ENCODE data around the gene RNF5.
A peak's percentile ranks its signal among the peaks of the same experiment; 100 is the strongest.
"Not testable (repeated sequence)": the region's sequence is repeated elsewhere in the genome, so short reads cannot be mapped to it uniquely, and the experiment has no call there.

RNF5 gene

DNA sequence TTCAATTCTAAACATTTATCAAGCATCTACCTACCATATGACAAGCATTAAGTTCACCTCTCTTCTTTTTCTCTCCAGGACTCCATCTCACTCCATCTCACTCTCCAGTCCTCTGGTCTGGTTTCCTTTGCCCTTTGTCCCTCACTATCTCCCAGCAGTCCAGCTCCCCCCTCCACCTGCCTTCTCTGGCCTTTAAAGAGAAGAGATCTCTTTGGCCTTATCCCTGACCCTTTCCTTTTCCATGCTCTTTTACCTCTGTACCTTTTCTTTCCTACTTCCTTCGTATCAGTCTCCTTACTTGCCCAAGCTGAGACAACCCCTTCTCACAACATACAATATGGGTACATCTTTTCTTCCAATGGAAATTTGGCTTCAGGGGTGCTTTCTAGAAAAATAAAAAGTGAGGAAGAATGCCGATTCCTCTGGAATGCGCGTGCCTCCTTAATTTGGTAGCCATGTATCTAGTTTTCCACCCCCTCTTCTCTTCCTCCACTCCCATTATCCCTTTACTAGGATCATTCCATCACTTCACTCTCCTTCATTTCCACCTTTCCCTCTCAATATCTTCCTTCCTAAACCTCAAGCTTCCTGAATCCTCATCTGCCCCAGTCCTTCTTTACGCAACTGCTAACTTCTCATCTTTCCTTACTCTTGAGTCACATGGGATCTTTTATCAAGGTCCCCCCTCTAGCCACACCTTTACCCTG is 1.6 kb upstream of the RNF5 start:
- DNase-seq: no peak

DNA sequence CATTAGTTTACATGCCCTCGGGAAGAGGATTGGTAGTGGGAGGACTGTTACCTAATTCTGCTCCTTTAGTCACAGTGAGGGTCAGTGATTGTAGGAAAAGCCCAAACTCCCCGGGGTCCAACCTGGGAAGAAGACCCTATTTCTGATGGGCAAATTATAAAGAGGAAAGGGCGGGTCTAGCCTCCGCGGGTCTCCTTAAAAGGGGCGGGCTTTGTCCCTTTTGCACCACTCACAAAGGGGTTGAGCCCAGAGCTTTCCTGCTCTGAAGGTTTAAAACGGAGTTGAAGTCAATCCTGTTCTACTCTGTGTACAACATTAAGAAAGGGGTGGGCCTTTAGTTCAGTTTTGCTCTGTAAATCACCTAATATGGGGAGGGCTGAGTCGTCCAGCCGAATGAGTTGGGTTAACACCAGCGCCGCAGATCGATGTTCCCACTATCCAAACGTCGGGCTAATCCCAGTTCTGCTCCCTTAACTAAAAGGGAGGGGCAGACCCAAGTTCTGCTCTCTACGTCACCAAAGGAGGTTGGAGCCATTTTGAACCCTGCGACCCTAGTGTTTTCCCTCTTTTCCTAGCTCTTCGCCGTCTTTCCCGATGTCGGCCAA is 920 bp upstream of the RNF5 start:
- DNase-seq: peak; percentile 83

DNA sequence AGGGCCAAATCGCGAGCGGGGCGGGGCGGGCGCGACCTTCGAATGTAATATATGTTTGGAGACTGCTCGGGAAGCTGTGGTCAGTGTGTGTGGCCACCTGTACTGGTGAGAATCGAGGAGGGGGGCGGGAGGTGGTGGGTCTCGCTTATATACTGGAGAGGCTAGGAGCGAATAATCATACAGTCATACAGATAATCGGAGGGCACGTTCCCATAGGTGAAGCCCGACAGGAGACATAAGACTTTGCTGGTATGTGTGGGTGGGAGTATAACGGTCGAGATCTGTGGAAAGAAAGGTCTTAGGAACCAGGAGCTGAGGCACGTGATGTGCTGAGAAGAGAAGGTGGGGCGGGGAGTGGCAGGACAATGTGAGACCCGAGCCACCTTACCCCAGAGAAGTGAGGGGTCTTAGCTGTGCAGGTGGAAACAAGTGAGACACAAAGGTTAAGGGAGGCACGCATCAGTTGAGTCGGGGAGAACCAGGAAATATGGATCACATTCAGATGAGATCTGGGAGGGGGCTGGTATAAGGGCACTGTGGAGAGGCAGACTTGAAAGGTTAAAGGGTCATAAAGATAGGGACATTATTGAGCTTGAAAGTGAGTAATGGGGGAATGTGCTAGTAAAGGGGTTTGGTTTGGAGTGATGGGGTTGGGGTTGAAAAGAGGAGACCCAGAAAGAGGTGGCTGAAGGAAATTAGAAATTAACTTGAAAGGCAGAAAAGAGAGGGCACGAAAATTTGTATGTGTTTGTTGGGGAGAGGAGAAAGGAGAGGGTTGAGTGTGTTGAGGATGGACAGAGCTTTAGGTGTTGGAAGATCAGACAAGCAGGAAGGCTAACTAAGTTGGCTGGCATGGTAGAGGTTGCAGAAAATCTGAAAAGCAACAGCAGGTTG is 589 bp downstream of the RNF5 start:
- DNase-seq: peak; percentile 15

DNA sequence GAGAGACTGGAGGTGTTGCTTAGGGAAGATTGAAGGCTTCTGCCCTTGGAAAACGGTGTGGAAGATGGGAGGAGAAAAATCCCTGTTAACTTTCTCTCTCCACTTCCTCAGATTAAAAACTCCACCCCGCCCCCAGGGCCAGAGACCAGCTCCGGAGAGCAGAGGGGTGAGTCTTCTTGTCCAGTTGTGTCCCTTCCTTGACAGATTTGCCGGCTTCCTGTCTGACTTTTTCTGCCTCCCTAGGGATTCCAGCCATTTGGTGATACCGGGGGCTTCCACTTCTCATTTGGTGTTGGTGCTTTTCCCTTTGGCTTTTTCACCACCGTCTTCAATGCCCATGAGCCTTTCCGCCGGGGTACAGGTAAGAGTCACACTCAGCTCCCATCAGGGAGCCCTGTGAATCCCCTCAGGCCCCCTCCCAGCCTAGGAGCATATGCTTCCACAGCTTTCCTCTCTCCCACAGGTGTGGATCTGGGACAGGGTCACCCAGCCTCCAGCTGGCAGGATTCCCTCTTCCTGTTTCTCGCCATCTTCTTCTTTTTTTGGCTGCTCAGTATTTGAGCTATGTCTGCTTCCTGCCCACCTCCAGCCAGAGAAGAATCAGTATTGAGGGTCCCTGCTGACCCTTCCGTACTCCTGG is 1.7 kb downstream of the RNF5 start:
- no peak for DNase-seq

DNA sequence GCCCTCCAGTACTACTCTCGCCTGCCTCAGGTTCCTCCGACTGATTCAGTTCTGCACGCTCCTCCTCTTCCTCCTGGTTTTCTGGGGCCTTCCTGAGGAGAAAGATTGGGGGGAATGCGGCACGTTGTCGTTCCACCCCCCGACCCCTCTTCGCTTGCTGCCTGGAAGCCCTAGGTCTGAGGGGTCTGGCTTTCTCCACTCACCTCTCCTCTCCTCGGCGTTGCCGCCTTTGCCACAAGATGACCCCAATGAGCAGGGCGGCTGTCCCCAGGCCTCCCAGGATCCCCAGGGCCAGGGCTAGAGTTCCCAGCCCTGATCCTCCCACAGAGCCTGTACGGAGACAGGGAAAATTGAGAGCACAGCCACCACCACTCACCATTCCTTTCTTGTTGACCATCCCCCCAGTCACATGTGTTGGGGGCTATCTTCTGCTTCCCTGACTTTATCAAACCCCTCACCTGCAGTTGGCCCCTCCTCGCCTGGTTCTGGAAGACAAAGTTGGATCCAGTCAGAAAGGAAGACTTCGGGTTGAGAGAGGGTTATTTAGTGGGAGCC is 3.0 kb downstream of the RNF5 start:
- DNase-seq: no peak

DNA sequence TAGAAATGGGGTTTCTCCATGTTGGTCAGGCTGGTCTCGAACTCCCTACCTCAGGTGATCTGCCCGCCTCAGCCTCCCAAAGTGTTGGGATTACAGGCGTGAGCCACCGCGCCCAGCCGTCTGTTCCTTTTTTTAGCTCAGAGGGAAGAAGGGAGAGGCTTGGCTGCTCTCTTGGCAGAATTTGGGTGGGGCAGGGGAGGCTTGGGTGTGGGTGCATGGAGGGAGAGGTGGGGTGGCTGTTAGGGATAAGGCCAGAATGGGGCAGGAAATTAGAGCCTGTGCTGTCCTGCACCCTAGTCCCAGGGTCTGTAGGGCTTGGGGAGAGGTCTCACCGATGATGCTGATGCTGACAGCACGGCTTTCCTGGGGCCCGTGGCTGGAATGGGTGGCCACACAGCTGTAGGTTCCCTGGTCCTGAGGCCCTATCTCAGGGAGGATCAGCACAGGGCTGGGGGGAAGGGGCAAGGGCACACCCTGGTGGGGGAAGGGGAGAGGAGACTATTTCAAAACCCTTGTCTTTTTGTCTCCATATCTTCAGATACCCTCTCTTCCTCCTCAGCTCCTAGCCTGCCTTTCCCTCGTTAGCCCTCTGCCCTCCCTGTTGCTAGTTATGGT is 3.8 kb downstream of the RNF5 start:
- no peak for DNase-seq

DNA sequence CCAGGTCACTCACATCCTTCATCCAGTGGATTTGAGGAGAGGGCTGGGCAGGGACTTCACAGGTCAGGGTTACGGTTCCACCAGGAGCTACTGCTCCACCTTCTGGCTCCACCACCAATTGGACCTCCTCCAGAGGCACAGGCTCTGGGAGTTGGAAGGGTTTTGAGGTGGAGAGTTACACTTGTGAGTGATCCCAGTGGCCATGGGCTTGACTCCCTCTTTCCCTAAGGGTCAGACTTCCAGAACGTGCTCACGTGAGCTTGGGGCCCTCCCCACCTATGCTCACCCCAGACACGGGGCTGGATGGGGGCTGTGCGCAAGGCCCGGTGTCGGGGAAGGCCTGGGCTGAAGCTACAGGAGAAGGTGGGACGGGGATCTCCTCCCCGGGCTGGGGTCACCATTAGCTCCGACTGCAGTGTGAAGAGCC is 4.4 kb downstream of the RNF5 start:
- no peak for DNase-seq

DNA sequence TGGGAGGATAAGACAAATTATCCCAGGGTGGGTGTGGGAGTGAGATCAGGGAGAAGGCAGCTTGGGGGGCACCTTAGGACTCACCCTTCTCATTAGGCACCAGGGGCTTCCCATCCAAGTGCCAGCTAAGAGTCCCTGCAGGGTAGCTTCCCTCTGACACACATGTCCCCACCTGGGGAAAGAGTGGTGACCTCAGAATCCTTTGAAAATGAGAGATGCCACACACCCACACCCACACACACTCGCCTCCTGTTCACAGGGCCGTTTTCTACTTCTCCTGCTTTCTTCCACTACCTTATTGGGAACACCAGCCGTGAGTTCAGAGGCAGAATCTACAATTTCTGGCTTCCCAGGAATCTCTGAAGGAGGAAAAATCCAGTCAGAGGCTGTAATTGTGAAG is 4.8 kb downstream of the RNF5 start:
- no peak for DNase-seq

DNA sequence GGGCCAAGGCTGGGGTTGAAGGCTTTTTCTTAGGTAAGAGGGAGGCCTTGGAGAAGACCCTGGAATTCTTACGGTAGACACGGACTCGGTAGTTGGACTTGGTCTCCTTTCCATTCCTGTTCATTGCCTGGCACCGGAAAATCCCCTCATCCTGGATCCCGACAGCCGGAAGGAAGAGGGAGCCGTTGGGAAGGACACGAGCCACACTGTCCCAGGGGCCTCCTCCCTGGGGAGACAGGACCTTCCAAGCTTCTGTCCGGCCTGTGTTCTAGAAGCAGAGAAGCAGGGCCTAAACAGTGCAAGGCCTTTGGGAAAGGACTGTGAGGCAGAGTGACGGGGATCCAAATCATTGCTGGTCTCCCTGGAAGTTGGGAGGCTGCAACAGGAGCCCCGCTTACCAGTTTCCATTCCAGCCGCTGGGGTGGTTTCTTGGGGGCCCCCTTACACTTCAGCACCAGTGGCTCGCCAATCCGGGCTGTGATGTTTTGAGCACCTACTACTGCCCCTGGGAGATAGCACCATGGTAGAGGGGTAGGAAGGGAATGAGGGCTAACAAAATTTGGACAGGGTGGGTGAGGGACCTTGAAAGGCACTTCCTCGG is 5.4 kb downstream of the RNF5 start:
- DNase-seq: no peak

DNA sequence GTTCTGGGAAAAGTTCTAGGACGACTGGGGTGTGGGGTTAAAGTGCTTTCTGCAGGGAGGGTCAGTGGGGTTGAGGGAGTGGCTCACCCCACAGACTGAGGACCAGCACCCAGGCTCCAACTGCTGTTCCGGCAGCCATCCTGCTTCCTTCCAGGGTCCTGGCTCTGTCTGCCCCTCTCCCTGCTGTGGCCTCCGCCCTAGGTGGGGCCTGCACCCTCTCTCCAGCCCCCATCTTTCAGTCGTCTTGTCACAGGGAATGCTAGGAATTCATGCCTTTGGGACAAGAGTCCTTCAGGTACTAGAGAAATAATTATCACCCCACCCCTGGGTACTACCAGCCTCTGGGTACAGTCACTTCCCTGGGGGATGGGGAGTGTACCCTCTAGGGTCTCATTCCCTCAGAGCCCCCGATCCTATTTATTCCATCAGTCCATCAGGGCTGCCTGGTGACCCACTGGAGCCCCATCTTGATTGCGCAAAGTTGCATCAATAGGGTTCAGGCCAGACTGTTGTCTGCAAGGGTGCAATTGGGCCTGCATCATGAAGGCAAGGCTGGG is 6.0 kb downstream of the RNF5 start, which contains the start of gene AGER:
Gene AGER (minus strand): TSS at position 170 of the 557 bp plus-strand sequence. CDS start 31 bp downstream, at position 139.
- DNase-seq: no peak

DNA sequence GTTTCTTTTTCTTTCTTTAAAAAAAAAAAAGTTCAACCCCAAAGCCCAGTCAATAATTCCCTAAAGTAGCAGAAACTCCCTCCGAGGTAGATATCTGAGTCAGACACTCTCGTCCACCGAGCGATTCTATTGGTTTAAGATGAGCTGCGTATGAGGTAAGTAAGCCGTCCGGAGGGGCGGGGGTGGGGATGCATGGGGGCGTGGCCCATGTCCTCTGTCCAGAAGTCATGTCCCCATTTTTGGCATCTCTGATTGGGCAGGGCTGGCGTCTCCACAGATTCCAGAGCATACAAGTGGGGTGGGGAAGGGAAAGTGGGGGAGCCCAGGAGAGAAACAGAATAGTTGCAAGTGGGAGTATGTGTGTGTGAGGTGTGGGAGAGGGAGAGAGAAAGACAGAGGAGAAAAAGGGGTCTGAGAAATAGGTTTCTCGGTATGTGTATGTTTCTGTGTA is 7.5 kb downstream of the RNF5 start:
- DNase-seq: not testable (repeated sequence)

DNA sequence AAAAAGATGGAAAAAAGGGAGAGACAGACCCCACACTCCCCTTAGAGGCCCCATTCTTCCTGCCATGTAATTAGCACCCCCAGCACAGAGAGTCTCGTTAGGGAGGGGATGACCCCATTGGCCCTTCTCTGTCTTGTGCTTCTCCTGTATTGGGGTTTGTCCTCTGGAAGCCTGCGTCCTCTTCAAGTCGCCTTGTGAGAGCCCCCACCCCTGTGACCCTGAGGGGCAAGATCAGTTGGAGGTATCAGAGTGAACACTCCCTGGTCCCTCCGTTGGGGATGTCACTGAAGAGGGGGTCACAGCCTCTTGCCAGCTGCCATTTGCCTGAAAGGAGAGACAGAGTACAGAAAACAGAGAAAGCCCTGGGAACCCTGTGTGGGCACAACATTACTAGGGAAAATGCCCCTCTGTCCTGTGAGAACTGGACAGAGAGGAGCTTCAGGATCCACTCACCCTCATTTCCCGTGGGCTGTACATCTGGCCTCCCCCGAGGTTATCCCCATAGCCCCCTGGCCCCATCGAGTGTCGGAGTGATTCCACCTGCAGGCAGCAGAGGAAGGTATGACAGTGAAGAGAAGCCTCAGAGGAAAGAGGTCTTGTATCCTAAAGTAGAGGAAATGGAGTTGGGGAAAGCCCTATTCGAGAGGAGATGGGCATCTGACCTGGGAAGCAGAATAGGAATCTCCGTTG is 8.1 kb downstream of the RNF5 start:
- not testable (repeated sequence) for DNase-seq

DNA sequence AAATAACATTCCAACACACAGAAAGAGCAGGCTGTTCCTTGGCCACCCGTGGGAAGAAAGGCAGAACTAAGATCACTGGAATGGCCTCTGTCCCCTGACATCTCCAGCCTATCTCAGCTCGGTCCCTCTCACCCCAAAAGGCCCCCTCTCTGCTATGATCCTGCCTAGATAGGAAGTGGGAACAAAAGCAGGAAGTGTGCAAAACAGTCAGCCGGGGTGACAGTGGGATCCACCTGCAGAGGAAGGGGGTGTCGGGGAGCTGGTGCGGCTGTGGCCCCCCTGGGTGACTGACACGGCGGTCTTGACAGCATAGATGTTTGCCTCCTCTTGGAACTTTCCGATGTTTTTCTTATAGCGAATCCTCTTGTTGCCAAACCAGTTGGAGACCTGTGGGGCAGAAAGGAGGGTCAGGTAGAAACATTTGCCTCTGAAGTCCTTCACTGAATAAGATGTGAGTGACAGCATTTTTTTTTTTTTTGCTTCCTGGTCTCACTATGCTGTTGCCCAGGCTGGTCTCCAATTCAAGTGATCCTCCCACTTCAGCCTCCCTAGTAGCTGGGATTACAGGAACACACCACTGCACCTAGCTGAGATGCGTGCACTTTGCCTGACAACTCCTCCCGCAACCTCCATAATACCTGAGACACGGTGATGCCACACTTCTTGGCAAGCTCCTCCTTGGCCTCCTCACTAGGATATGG is 9.0 kb downstream of the RNF5 start:
- no peak for DNase-seq

DNA sequence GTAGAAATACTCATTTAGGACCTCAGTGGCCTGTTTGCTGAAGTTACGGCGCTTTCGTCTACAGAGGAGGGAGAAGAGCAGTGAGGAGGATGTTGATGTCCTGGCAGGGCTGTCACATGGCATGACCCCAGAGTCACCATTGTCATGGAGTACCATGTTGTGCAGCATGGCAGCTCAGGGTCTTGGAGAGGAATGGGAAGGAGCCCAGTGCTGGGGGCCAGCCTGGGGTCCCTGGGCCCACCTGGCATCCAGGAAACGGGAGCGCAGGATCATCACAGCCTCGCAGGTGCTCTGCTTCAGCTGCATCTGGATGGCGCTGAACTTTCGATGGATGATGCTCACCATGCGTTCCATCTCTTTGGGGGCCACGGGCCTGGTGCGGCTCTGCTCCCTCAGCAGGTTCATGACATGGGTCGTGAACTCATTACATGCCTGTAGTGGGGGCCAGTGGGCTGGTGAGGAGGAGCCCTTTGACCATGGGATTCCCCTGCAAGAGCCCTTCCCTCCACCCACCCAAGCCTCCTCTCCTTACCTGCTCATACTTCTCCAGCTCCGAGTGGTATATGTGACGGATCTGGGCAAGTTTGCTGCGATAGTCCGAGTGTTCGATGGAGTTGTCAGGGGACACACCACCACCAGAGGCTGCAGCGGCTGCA is 9.6 kb downstream of the RNF5 start:
- not testable (repeated sequence) for DNase-seq

DNA sequence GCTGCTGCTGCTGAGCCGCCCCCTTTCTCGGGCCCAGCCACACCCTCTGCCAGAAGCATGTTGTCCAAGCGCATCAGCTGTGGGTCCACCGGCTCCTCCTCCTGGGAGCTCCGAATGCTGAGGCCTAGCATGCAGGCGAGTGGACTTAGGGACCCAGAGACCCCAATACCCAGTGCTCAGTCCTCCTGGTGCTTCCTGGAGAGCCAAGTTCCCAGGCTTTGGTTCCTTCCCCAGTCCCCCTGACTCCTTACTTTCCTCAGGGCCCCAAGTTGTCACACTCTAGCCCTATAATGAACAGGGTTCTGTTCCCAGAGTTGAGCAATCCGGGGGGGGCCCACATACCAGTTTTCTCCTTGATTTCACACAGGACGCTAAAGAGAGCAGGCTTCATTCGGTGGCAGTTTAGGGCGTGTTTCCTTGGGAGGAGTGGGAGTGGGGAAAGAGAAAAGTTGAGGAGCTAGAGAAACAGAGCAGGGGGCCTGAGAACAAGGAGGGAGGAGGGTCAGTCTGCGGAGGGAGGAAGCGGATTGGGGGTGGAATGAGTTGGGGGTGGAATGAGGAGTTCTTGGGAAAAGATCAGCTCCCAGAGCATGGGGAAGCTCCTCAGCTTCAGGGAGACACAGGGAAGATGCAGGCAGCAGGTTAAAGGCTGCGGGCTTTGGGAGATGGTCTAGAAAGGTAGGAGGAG is 10.3 kb downstream of the RNF5 start:
- DNase-seq: no peak

DNA sequence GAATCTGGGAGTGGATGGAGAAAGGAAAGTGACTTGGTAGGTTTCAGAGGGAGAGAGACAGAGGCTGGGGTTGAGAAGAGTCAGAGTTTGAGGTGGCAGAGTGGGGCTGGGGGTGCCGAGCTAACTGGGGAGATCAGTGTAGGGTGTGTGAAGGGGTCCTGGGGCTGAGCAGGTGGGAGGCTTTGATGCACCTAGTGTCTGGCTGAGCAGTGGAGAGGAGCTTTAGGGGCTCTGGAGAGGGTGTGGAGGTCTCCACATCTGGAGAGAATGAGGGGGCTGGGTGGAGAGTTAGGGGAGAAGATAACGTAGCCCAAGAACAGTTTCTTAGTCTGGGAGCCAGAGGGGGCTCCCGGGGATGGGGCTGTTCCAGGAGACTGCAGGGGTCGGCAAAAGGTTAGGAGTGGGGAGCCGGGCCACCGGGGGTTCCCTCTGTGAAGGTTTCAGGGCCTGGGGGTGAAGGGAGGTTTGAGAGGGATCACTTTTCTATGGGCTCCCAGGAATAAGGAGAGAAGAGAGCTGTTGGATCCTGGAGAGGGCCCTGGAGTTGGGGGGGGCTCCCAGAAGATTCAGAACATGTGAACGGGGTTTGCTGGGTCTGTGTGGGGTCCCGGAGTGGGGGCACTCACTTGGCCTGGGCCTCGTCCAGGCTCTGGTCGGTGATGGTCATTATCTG is 11.0 kb downstream of the RNF5 start:
- no peak for DNase-seq

DNA sequence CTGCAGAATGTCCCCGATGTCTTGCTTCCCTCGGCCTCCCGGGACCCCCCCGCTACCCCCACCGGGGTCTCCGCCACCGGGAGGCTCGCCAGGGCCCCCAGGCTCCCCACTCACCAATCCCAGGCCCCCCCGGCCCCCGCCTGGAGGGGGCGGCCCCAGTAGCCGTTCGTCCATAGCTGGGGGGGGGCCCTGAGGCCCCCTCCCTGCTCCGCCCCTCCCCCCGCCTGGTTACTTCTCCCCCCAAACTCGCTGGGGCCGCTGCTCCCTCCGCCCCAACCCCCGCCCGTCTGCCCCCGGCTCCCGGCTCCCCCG is 11.5 kb downstream of the RNF5 start:
- no peak for DNase-seq

DNA sequence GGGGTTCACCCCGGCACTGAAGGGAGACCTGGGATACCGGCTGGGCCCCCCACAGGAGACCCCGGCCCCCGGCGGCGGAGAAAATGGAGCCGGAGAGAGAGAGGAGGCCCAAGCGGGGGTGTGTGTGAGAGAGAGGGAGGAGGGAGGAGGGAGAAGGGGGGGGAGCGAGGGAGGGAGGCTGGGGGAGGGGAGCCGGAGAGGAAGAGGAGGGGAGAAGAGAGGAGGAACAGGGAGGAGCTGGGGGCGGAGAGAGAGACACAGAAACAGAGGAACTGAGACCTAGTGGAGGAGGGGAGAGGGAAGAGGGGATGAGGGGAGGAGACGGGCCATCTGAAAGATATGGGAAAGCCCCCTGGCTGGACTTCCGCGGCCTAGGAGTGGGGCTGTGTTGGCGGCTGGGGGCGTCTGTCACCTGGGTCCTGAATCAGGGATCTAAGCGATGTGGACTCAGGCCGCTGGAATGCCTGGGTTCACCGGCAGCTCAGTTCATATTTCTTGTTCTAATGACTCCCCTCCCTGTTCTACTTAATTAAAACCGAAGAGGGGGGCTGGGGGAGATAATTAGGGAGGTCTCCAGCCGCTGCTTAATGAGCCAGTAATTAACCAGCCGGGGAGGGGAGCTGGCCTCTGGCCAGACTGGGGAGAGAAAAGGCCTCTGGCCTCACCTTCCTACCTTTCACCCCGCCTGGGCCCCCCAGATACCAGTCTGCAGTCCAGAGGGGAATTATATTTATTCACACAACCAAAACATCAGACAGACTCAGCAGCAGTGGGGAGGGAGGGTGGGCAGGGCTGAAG is 12.0 kb downstream of the RNF5 start, which contains the start of gene PBX2:
Gene PBX2 (minus strand): TSS at position 149 of the 798 bp plus-strand sequence. CDS start 287 bp downstream, outside the sequence.
- DNase-seq: peak; percentile 69
